ENCODE data around the gene PARD6G.

Gene PARD6G

DNA sequence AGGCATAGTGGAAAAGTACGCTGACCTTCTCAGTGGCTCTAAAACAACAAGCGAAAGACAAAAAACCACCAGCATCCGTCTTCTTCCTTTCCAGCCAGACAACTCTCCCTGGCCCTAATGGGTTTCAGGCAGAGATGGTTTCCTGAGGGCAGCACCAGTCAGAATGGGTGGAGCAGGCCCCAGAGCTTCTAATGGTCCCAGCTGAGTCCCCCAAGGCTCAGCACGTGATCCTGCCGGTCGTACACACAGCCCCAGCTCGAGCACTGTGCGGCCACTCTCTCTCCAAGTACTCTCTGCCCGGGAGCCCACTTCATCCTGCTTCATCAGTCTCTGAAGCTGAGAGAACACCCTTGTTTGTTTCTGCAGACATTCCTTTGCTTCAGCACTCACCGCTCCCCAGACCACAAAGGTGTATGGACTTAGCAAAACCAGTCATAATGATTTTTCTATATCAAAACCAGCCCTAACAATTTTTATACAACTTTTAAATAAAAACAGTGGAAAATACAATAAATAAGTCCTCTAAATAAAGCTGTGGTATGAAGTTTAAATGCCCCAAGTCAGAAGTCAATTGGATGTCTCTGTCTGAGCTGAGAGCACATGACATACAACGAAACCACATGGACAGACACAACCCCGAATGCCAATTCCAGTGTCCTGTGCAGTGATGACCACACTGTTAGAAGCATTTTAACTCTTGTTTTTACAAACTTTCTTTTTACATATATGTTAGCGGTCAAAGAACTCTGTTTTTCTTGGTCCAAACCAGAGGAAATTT lies 63.9 kb downstream of the PARD6G start:
- intact Hi-C loops (cut with DNase I; ENCODE audit: low total_unique reads): no loop called here

DNA sequence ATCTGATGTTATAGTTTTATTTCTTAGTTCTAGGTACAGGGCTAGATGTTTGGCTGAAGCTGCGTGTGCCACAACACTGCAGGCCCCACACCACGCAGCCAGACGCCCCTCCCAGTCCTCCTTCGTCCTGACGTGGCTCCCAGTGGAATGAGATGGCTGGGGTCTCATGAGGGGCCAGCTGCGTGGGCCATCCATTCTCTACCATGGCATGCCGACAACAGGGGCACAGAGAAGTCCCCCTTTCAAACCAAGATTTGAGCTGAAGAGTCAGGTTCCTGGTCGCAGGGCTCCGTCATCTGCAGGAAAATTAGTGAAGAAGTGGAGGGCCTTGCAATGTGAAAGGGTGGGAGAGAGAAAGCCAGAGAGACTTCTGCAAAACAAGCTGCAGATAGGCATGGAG lies 64.5 kb downstream of the PARD6G start:
- intact Hi-C loops (cut with DNase I; ENCODE audit: low total_unique reads): no loop called here
- Histone ChIP-seq H3K36me3 (no peaks in the 10 kb centered on the region), H3K4me1 (no peaks in the 10 kb centered on the region), H3K9me3 (no peaks in the 10 kb centered on the region), H3K27ac (no peak overlapping the region), H3K27me3 (no peaks in the 10 kb centered on the region), H3K4me3 (no peak overlapping the region)
- peak in 1 of 2 donors; percentile 38 for DNase-seq
- TF ChIP-seq, protein P1, sequence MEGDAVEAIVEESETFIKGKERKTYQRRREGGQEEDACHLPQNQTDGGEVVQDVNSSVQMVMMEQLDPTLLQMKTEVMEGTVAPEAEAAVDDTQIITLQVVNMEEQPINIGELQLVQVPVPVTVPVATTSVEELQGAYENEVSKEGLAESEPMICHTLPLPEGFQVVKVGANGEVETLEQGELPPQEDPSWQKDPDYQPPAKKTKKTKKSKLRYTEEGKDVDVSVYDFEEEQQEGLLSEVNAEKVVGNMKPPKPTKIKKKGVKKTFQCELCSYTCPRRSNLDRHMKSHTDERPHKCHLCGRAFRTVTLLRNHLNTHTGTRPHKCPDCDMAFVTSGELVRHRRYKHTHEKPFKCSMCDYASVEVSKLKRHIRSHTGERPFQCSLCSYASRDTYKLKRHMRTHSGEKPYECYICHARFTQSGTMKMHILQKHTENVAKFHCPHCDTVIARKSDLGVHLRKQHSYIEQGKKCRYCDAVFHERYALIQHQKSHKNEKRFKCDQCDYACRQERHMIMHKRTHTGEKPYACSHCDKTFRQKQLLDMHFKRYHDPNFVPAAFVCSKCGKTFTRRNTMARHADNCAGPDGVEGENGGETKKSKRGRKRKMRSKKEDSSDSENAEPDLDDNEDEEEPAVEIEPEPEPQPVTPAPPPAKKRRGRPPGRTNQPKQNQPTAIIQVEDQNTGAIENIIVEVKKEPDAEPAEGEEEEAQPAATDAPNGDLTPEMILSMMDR (IDR thresholded peaks at IDR 0.05): no peak

More for the DNA sequence above, 63.9 kb downstream of the PARD6G start:
- H3K4me3 ChIP-seq: no peak overlapping the region
- no peak overlapping the region for H3K27ac ChIP-seq
- no peaks in the 10 kb centered on the region for H3K36me3 ChIP-seq
- H3K9me3 ChIP-seq: no peaks in the 10 kb centered on the region
- DNase-seq: peak in 1 of 2 donors; percentile 64
- H3K4me1 ChIP-seq: no peaks in the 10 kb centered on the region
- H3K27me3 ChIP-seq: no peaks in the 10 kb centered on the region
- TF ChIP-seq, protein P1 (IDR thresholded peaks at IDR 0.05): no peak

DNA sequence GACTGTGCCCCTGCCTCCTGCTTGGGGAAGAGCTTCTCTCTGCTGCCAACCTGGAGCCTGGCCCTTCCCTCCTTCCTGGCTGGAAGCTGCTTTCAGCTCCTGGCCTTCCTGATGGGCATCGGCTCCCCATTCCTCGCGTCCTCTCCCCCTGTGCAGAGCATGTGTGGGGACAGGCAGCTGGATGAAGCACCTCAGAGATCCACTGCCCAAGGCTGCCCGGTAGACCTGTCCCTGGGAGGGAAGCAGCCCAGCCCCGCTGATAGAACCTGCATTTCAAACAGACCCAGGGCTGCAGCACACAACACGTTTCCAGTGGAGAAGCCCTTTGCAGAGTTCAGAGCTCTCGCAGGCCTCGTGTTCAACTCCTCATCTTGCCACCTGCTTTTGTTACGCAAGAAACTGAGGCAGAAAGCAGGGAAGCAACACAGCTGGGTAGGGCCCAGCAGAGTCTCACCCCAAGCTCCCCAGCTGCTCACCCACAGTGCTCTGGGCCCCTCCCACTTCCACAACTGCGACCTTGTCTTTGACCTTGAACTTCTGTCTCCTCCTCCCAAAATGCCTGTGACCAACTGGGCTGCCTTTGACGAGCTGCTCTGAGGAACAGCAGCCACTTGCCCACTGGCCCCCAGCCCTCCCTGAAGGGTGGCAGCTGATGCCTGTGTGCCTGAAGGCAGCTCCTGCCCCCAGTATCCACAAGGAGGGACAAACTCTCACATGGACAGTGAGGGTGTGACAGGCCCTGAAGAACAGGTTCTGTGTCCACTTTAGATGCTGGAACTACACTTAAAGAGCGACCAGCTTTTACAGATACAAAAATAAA lies 65.5 kb downstream of the PARD6G start:
- DNase-seq: peak in 1 of 2 donors; percentile 20
- no peak overlapping the region for H3K27ac ChIP-seq
- H3K27me3 ChIP-seq: no peaks in the 10 kb centered on the region
- intact Hi-C loops (cut with DNase I; ENCODE audit: low total_unique reads): no loop called here
- TF ChIP-seq, protein P1 (IDR thresholded peaks at IDR 0.05): no peak
- H3K4me3 ChIP-seq: no peak overlapping the region
- H3K36me3 ChIP-seq: no peaks in the 10 kb centered on the region
- H3K9me3 ChIP-seq: no peaks in the 10 kb centered on the region
- H3K4me1 ChIP-seq: no peaks in the 10 kb centered on the region

DNA sequence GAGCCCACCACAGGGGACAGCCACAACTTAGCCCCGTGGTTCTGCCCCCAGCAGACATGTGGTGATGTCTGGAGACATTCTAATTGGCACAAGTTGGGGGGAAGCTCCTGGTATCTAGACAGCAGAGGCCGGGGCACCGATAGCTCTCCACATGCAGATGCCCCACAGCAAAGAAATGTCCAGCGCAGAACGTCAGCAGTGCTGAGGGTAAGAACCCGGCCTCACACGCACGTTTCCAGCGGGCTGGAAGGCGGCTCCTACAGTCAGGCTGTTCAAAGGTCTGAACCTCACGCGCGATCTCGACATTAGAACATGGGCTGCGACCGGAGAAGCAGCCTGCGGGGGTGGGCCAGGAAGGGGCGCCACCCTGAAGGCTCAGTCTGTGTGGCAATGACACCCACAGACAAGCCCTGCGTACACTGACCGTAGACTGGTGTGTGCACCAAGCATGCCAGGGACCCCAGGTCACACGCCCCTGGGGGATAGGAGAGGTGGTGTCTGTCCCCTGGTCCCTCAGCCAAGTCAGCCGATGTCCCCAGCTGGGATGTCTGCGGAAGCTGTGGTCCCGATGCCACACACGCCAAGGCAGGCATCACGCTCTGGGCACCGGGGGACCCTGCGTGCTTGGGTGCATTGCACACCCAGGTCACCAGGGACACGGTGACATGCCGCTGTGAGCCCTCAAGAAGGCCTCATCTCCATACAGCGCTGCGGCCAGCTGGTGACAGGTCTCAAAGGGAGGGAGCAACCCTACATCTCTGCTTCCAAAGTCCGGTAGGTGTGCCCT lies 66.3 kb downstream of the PARD6G start:
- Histone ChIP-seq H3K27ac (no peak overlapping the region), H3K27me3 (no peaks in the 10 kb centered on the region), H3K4me3 (no peak overlapping the region), H3K4me1 (no peaks in the 10 kb centered on the region), H3K36me3 (no peaks in the 10 kb centered on the region), H3K9me3 (no peaks in the 10 kb centered on the region)
- intact Hi-C loops (cut with DNase I; ENCODE audit: low total_unique reads): no loop called here
- TF ChIP-seq, protein P1 (IDR thresholded peaks at IDR 0.05): no peak
- no peak for DNase-seq

DNA sequence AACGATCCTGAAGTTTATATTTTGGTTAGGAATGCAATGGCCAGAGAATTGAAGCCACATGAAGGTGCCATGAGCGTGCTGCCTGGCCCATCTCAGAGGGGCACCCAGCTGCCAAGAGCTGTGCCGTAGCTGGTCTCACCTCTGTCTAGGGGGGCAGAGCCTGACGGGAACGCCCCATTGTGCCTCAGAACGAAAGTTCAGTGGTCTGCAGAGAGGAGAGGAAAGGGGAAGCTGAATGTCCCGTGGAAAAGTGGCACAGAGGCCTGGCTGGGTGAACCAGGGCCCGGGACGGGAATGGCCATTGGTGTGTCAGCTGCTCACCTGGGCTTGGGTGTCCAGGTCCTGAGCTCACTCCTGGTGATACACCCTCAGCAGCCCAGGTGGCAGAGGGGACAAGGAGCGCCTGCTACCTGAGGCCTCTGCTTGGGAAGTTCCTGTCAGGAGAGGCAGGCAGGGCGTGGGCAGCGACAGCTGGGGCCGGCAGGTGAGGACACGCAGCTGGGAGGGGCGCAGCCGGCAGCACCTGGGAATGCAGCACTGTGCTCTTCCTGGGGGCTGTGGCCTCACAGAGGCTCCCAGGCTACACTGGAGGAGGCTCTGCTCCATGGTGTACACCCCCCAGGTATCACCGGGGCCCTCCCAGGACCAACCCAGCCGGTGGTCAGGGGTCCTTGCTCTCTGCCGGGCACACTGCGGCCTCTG lies 67.3 kb downstream of the PARD6G start:
- Histone ChIP-seq H3K27me3 (no peaks in the 10 kb centered on the region), H3K4me3 (no peak overlapping the region), H3K27ac (no peak overlapping the region), H3K4me1 (no peaks in the 10 kb centered on the region), H3K36me3 (no peaks in the 10 kb centered on the region), H3K9me3 (no peaks in the 10 kb centered on the region)
- TF ChIP-seq, protein P1 (IDR thresholded peaks at IDR 0.05): no peak
- DNase-seq: no peak
- intact Hi-C loops (cut with DNase I; ENCODE audit: low total_unique reads): no loop called here

All from tibial artery (tissue), 4 donors.